Ovary (tissue), 3 donors: ENCODE data around the gene PAGE2B.

ENCODE experiments used
- EP300 ChIP-seq: sonication (generic); formaldehyde crosslinking; IDR thresholded peaks from one replicate; pipeline ENCODE4 v1.6.1; 2017; ENCODE audit warnings: antibody characterized with exemption
- POLR2A ChIP-seq: fragments of 450-650 bp; IDR thresholded peaks from one replicate; pipeline ENCODE4 v1.6.1; 2017; ENCODE audit warnings: antibody characterized with exemption, mild to moderate bottlenecking, moderate library complexity
- TF ChIP-seq, protein P1 (sequence below), 3 donors: fragments of 450-650 bp in 2 of 3; fragments of 200-600 bp in 1 of 3; IDR thresholded peaks; one replicate each; pipeline versions ENCODE4 v1.5.1 to v1.8.0; 2016 to 2022; ENCODE audit warnings: antibody characterized with exemption in 3 of 3, mild to moderate bottlenecking in 1 of 3
- donor health status: DM: no; HTN: no; CAD: no.

DNA sequence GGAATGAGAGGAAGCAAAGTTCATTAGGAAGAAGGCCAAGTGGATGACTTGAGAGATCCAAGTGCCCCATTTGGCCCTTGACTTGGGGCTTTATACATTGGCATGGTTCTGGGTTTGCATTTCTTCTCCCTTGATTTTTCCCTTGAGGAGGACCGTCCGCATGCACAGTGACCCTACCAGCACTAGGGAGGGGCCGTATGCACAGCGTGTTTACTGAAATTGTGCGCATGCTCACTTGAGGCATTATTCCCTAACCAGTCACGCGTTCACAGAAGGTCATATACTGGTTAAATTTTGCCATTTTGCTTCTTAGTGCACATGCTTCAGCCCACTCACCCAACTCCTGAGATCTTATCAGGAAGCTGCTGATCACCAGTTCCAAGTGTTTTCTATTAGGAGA, 49.1 kb downstream of the PAGE2B start:
- TF ChIP-seq, protein P1, sequence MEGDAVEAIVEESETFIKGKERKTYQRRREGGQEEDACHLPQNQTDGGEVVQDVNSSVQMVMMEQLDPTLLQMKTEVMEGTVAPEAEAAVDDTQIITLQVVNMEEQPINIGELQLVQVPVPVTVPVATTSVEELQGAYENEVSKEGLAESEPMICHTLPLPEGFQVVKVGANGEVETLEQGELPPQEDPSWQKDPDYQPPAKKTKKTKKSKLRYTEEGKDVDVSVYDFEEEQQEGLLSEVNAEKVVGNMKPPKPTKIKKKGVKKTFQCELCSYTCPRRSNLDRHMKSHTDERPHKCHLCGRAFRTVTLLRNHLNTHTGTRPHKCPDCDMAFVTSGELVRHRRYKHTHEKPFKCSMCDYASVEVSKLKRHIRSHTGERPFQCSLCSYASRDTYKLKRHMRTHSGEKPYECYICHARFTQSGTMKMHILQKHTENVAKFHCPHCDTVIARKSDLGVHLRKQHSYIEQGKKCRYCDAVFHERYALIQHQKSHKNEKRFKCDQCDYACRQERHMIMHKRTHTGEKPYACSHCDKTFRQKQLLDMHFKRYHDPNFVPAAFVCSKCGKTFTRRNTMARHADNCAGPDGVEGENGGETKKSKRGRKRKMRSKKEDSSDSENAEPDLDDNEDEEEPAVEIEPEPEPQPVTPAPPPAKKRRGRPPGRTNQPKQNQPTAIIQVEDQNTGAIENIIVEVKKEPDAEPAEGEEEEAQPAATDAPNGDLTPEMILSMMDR (IDR thresholded peaks at IDR 0.05), result no peak
- TF ChIP-seq POLR2A (no peak), EP300 (no peak)
